A549 (cell line): ENCODE measurements around the gene ZNF443. TPM values are rescaled to one million over a fixed set of nuclear protein-coding genes. Genes with fewer than 3 reads are reported as not detected.
"Not testable (repeated sequence)": the region's sequence is repeated elsewhere in the genome, so short reads cannot be mapped to it uniquely, and the experiment has no call there.

Experiments used
- ATAC-seq, 2 experiments: fragments of 200-7000 bp in 1 of 2; fragments of >200 bp in 1 of 2; cut with Nextera tagmentation in 1 of 2; cut with Tn5 transposase in 1 of 2; 3 replicates each; pipeline versions ENCODE4 v1.8.0 to v1.9.1; 2018 to 2020; ENCODE audit warnings: mild to moderate bottlenecking in 1 of 2, moderate library complexity in 1 of 2
- CTCF ChIA-PET: fragments of 300-600 bp; sonication (Branson Sonifier 250); formaldehyde crosslinking; extraction: SDS; loops from one replicate; lab custom pipeline; 2021; ENCODE audit warnings: antibody characterized with exemption, inconsistent platforms; lab: Yijun Ruan, JAX
- POLR2A ChIA-PET: fragments of 350-600 bp; formaldehyde crosslinking; extraction: SDS; loops from one replicate; lab custom pipeline; 2021; ENCODE audit warnings: antibody characterized with exemption, inconsistent platforms; lab: Yijun Ruan, JAX
- DNase-seq, 2 experiments: peaks; one replicate each; pipeline versions ENCODE4 v3.0.0 to v3.0.0-alpha.2; 2011 to 2016; ENCODE audit warnings: low read depth in 1 of 2, low spot score in 1 of 2
- FAIRE-seq: peaks from 2 replicates; lab custom pipeline; 2011; peaks lifted over from hg19 to GRCh38; lab: Jason Lieb, UNC
- H3K27ac ChIP-seq, 2 experiments: fragments of >200 bp; sonication (Bioruptor Twin); formaldehyde crosslinking; 3 replicates each; pipeline ENCODE4 v1.5.1; 2016 to 2017
- H3K4me1 ChIP-seq: fragments of >200 bp; sonication (Bioruptor Twin); formaldehyde crosslinking; 3 replicates; pipeline ENCODE4 v1.6.1; 2016
- H3K4me2 ChIP-seq: fragments of >200 bp; sonication (Bioruptor Twin); formaldehyde crosslinking; 3 replicates; pipeline ENCODE4 v1.6.1; 2016
- H3K4me3 ChIP-seq: fragments of >200 bp; sonication (Bioruptor Twin); formaldehyde crosslinking; 3 replicates; pipeline ENCODE4 v1.5.1; 2016
- H3K9me3 ChIP-seq: fragments of >200 bp; sonication (Bioruptor Twin); formaldehyde crosslinking; 3 replicates; pipeline ENCODE4 v1.6.1; 2016
- CBX2 ChIP-seq: fragments of 200-600 bp; sonication (generic); IDR thresholded peaks from 2 replicates; pipeline ENCODE4 v1.6.1; 2016; ENCODE audit warnings: low read depth, mild to moderate bottlenecking, borderline replicate concordance
- CBX8 ChIP-seq: fragments of 200-600 bp; sonication (generic); IDR thresholded peaks from 2 replicates; pipeline ENCODE4 v1.6.1; 2016
- EHMT2 ChIP-seq: fragments of 200-600 bp; sonication (generic); IDR thresholded peaks from 2 replicates; pipeline ENCODE4 v1.6.1; 2016; ENCODE audit warnings: antibody characterized with exemption, low read depth, mild to moderate bottlenecking, moderate library complexity
- EP300 ChIP-seq, 2 experiments: fragments of >200 bp; sonication (Bioruptor Twin); formaldehyde crosslinking; IDR thresholded peaks; 2 replicates in 1 of 2; 3 replicates in 1 of 2; pipeline ENCODE4 v1.6.1; 2016 to 2017
- ESRRA ChIP-seq: fragments of 150-350 bp; IDR thresholded peaks from 2 replicates; pipeline ENCODE4 v1.6.1; 2014; ENCODE audit warnings: mild to moderate bottlenecking, low read length, borderline replicate concordance
- JUN ChIP-seq, 2 experiments: fragments of >200 bp; sonication (Bioruptor Twin); formaldehyde crosslinking; IDR thresholded peaks; 2 replicates in 1 of 2; 3 replicates in 1 of 2; pipeline ENCODE4 v1.6.1; 2016 to 2017
- JUNB ChIP-seq: fragments of >200 bp; sonication (Bioruptor Twin); formaldehyde crosslinking; IDR thresholded peaks from 2 replicates; pipeline ENCODE4 v1.6.1; 2016
- MAZ ChIP-seq: fragments of 150-350 bp; IDR thresholded peaks from 2 replicates; pipeline ENCODE4 v1.6.1; 2014; ENCODE audit warnings: antibody characterized with exemption, low read depth, low read length, borderline replicate concordance
- NFE2L2 ChIP-seq: fragments of 150-350 bp; conservative IDR thresholded peaks from 2 replicates; pipeline ENCODE4 v1.6.1; 2014; ENCODE audit warnings: low read length
- POLR2A ChIP-seq: IDR thresholded peaks from 2 replicates; pipeline ENCODE4 v1.6.1; 2012; ENCODE audit warnings: mild to moderate bottlenecking, low read length
- RAD21 ChIP-seq, 2 experiments: fragments of >200 bp in 1 of 2; sonication (Bioruptor Twin) in 1 of 2; formaldehyde crosslinking in 1 of 2; IDR thresholded peaks in 1 of 2; conservative IDR thresholded peaks in 1 of 2; 2 replicates in 1 of 2; 3 replicates in 1 of 2; pipeline ENCODE4 v1.6.1; 2012 to 2018; ENCODE audit warnings: inconsistent platforms in 1 of 2
- RARB ChIP-seq: fragments of 250-450 bp; sonication (Bioruptor Pico); IDR thresholded peaks from 2 replicates; pipeline ENCODE4 v1.8.0; 2021; ENCODE audit warnings: mild to moderate bottlenecking, moderate library complexity
- RFX5 ChIP-seq: fragments of 450-650 bp; IDR thresholded peaks from 2 replicates; pipeline ENCODE4 v1.7.1; 2014; ENCODE audit warnings: antibody characterized with exemption, mild to moderate bottlenecking, moderate library complexity
- SREBF2 ChIP-seq: fragments of 450-650 bp; IDR thresholded peaks from 2 replicates; pipeline ENCODE4 v1.6.1; 2014; ENCODE audit warnings: mild to moderate bottlenecking, moderate library complexity
- TP53 ChIP-seq: fragments of 250-450 bp; sonication (Bioruptor Pico); IDR thresholded peaks from 2 replicates; pipeline ENCODE4 v1.5.0; 2021; ENCODE audit warnings: mild to moderate bottlenecking, moderate library complexity
- ZC3H11A ChIP-seq: fragments of 450-650 bp; IDR thresholded peaks from 2 replicates; pipeline ENCODE4 v1.6.1; 2014; ENCODE audit warnings: antibody characterized with exemption, mild to moderate bottlenecking
- ZNF302 ChIP-seq: fragments of 250-450 bp; sonication (Bioruptor Pico); IDR thresholded peaks from 2 replicates; pipeline ENCODE4 v1.9.0; 2021; ENCODE audit warnings: inconsistent platforms, mild to moderate bottlenecking, moderate library complexity
- WGBS: methylation state at CpG from one replicate; pipeline ENCODE4 v1.1.6; 2017; ENCODE audit errors: missing lambda C conversion rate; 5-methylcytosine and 5-hydroxymethylcytosine counted together
- polyA minus RNA-seq: library from RNA; depleted of rRNA, polyadenylated mRNA; stranded (reverse); fragments of >200 nt; gene quantifications from 2 replicates; pipeline ENCODE4 v1.2.3, GENCODE V29; 2011; rRNA and poly(A)+ RNA removed
- polyA plus RNA-seq, 4 experiments: library from polyadenylated mRNA; depleted of rRNA in 3 of 4; stranded (reverse); fragments of >200 nt; fragmentation: RNase III in 1 of 4; extraction: RNeasy Plus Mini Kit Qiagen cat#74134 plus additional on column Dnase treatment in 1 of 4; gene quantifications; 2 replicates in 3 of 4; 3 replicates in 1 of 4; pipeline ENCODE4 v1.2.3, GENCODE V29; 2011 to 2017
- TF ChIP-seq, protein P1 (sequence below): fragments of >200 bp; sonication (Bioruptor Twin); formaldehyde crosslinking; IDR thresholded peaks from 3 replicates; pipeline ENCODE4 v1.5.1; 2016
- TF ChIP-seq, protein P2 (sequence below): IDR thresholded peaks from 2 replicates; pipeline ENCODE4 v1.6.1; 2012
- TF ChIP-seq, protein P3 (sequence below): fragments of >200 bp; sonication (Bioruptor Twin); formaldehyde crosslinking; IDR thresholded peaks from 3 replicates; pipeline ENCODE4 v1.6.1; 2016
- TF ChIP-seq, protein P4 (sequence below): fragments of 450-650 bp; IDR thresholded peaks from 2 replicates; pipeline ENCODE4 v1.6.1; 2014; ENCODE audit warnings: antibody characterized with exemption
- TF ChIP-seq, protein P5 (sequence below): IDR thresholded peaks from 2 replicates; pipeline ENCODE4 v1.6.1; 2012

The ZNF443 gene
- 1.0 and 1.1 TPM in 2 replicates for polyA plus RNA-seq (2011; rRNA removed)
- 0.19 and 0.30 TPM in 2 replicates for polyA plus RNA-seq (2012; cell fraction: cytosol; rRNA removed)
- 0.23 and 0.34 TPM in 2 replicates for polyA plus RNA-seq (2012; cell fraction: nucleus; rRNA removed)
- 1.0 to 1.1 TPM (median 1.1 TPM) in 3 replicates for polyA plus RNA-seq (2017; fragmentation: RNase III; extraction: RNeasy Plus Mini Kit Qiagen cat#74134 plus additional on column Dnase treatment)
- polyA minus RNA-seq: 0.88 and 0.99 TPM in 2 replicates

DNA sequence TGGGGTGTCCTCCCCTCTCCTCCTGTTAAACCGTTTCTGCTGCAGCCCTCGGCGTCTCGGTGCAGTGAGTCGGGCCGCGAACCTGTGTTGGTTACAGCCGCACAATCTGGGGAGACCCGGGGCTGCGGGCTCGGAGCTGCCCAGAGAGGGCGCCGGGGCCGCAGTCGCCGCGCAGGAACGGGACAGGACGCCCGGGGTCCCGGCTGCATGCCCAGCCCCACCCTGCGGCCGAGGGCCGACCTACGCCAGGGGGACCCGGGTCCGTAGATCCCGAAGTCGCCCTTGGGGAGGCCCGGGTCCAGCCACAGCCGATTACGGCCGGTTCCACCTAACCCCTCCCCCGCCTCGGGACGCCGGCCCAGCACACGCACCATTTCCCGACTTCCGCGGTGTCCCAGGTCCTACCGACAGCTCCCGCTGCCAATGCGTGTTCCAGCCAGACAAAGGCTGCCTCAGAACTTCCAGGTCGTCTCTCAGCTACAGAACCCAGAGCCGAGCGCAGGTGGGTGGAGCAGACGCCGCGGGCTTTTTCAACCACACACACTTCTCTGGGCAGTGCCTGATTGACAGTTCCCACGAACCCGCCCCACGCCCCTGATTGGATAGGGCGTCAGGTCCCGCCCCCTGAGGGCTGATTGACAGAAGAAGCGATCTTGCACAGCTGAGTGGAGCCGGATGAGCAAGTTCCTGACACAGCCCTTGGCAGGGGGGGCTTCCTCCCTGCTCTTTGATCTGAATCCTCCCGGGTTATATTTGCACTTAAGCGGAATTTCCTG, at the start of gene ZNF443:
ZNF443 (minus strand) TSS at position 481 of the 776 bp plus-strand sequence; CDS start at position 374, 107 bp downstream.
- peak within 1 kb of the TSS; percentile 61 to 84 for H3K27ac ChIP-seq
- no peak for FAIRE-seq
- ATAC-seq: peak; percentile 98 to 99

DNA sequence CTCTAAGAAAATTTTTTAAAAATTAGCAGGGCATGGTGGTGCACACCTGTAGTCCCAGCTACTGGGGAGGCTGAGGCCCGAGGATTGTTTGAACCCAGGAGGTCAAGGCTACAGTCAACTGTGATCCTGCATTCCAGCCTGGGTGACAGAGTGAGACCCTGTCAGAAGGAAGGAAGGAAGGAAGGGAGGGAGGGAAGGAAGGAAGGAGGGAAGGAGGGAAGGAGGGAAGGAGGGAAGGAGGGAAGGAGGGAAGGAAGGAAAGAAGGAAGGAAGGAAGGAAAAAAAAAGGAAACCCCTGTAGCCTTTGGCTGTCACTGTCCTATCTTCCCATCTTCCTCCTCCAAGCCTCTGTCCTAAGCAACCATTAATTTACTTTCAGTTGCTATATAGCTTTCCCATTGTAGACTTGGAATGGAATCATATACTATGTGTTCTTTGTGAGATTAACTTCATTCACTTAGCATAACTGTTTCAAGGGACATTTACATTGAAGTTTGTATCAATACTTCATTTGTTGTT, 45.5 kb upstream of the ZNF443 start:
- CTCF ChIA-PET, H3K4me2 ChIP-seq, POLR2A ChIA-PET, H3K27ac ChIP-seq, H3K4me3 ChIP-seq, H3K4me1 ChIP-seq, ATAC-seq, FAIRE-seq, H3K9me3 ChIP-seq, DNase-seq: not testable (repeated sequence)
- WGBS: no CpG with 5 or more reads among the region's 1 CpG

More for the DNA sequence above, at the start of gene ZNF443:
- Histone ChIP-seq H3K9me3 (no peaks in the 10 kb centered on the region), H3K4me3 (peak within 1 kb of the TSS; percentile 60), H3K4me2 (peak within 1 kb of the TSS; percentile 75), H3K4me1 (no peaks in the 10 kb centered on the region)
- CTCF ChIA-PET: no interaction called here
- peak; percentile 25 to 95 for DNase-seq
- 0% methylated on average over 3 of the region's 59 CpGs for WGBS
- POLR2A ChIA-PET: interaction anchor here (0.6 to 1.0 kb wide), 2 partner anchors 146 to 170 kb away, joined by 3 read pairs; partner anchors contain the start of genes ZNF44, ZNF490 and ZNF791
- TF ChIP-seq, protein P1, sequence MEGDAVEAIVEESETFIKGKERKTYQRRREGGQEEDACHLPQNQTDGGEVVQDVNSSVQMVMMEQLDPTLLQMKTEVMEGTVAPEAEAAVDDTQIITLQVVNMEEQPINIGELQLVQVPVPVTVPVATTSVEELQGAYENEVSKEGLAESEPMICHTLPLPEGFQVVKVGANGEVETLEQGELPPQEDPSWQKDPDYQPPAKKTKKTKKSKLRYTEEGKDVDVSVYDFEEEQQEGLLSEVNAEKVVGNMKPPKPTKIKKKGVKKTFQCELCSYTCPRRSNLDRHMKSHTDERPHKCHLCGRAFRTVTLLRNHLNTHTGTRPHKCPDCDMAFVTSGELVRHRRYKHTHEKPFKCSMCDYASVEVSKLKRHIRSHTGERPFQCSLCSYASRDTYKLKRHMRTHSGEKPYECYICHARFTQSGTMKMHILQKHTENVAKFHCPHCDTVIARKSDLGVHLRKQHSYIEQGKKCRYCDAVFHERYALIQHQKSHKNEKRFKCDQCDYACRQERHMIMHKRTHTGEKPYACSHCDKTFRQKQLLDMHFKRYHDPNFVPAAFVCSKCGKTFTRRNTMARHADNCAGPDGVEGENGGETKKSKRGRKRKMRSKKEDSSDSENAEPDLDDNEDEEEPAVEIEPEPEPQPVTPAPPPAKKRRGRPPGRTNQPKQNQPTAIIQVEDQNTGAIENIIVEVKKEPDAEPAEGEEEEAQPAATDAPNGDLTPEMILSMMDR: no peak
- TF ChIP-seq, protein P2, sequence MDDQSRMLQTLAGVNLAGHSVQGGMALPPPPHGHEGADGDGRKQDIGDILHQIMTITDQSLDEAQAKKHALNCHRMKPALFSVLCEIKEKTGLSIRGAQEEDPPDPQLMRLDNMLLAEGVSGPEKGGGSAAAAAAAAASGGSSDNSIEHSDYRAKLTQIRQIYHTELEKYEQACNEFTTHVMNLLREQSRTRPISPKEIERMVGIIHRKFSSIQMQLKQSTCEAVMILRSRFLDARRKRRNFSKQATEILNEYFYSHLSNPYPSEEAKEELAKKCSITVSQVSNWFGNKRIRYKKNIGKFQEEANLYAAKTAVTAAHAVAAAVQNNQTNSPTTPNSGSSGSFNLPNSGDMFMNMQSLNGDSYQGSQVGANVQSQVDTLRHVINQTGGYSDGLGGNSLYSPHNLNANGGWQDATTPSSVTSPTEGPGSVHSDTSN: peak; percentile 77
- TF ChIP-seq, all 56 proteins: peak for 1

DNA sequence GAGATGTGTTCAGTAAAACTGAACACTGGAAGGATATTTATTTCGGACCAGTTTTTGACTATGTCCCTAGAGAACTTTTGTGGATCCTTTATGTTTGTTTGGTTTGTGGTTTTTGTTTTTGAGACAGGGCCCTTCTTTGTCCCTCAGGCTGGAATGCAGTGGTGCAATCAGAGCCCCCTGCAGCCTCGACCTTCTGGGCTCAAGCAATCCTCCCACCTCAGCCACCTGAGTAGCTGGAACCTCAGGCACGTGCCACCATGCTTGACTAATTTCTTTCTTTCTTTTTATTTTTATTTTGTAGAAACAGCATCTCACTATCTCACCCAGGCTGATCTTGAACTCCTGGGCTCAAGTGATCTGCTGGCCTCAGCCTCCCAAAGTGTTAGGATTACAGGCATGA, 44.8 kb upstream of the ZNF443 start:
- FAIRE-seq (no peak), ATAC-seq (no peak), DNase-seq (no peak)
- Histone ChIP-seq H3K4me1 (no peaks in the 10 kb centered on the region), H3K27ac (no peak overlapping the region), H3K9me3 (no peaks in the 10 kb centered on the region), H3K4me2 (no peak overlapping the region), H3K4me3 (no peak overlapping the region)
- CTCF ChIA-PET: no interaction called here
- WGBS: 8% methylated on average over 3 of the region's 3 CpGs
- POLR2A ChIA-PET: no interaction called here
- TF ChIP-seq TP53: no peak
- TF ChIP-seq RFX5: no peak
- no peak for TF ChIP-seq EHMT2
- no peak for TF ChIP-seq ESRRA
- TF ChIP-seq SREBF2: no peak

DNA sequence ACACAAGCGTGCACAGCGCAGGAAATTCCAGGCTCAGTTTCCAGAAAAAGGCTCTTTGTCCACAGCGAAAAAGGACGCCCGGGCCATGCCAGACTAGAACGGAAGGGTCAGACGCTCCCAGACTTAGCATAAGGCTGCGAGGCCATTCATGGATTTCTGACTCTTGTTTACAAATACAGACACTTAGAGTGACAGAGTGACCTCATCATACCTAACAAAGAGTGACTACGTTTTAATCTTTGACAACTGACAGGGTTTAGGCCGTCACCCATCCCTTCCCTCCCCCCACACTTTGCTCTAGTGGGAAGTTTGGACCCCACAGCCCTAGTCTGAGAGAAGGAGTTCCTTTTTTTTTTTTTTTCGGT, 44.2 kb upstream of the ZNF443 start:
- no peak for DNase-seq
- H3K27ac ChIP-seq: no peak overlapping the region
- CTCF ChIA-PET: no interaction called here
- no peaks in the 10 kb centered on the region for H3K4me1 ChIP-seq
- POLR2A ChIA-PET: no interaction called here
- H3K4me2 ChIP-seq: no peak overlapping the region
- 11% methylated on average over 9 of the region's 11 CpGs for WGBS
- H3K9me3 ChIP-seq: no peaks in the 10 kb centered on the region
- no peak for ATAC-seq
- no peak overlapping the region for H3K4me3 ChIP-seq
- FAIRE-seq: no peak
- TF ChIP-seq JUNB (no peak), POLR2A (no peak), MAZ (no peak), CBX2 (no peak), RARB (CRISPR knock-in tag) (no peak), ZNF302 (CRISPR knock-in tag) (no peak), JUN (IDR thresholded peaks at IDR 0.05) (no peak), RAD21 (conservative IDR thresholded peaks at IDR 0.05 in 1 of 2, IDR thresholded peaks at IDR 0.05 in 1 of 2) (no peak), CBX8 (no peak), ZC3H11A (no peak), NFE2L2 (no peak), EP300 (IDR thresholded peaks at IDR 0.05) (no peak)
- TF ChIP-seq, protein P3, sequence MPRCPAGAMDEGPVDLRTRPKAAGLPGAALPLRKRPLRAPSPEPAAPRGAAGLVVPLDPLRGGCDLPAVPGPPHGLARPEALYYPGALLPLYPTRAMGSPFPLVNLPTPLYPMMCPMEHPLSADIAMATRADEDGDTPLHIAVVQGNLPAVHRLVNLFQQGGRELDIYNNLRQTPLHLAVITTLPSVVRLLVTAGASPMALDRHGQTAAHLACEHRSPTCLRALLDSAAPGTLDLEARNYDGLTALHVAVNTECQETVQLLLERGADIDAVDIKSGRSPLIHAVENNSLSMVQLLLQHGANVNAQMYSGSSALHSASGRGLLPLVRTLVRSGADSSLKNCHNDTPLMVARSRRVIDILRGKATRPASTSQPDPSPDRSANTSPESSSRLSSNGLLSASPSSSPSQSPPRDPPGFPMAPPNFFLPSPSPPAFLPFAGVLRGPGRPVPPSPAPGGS: no peak
- TF ChIP-seq, protein P4, sequence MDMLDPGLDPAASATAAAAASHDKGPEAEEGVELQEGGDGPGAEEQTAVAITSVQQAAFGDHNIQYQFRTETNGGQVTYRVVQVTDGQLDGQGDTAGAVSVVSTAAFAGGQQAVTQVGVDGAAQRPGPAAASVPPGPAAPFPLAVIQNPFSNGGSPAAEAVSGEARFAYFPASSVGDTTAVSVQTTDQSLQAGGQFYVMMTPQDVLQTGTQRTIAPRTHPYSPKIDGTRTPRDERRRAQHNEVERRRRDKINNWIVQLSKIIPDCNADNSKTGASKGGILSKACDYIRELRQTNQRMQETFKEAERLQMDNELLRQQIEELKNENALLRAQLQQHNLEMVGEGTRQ: no peak
- TF ChIP-seq, protein P5, sequence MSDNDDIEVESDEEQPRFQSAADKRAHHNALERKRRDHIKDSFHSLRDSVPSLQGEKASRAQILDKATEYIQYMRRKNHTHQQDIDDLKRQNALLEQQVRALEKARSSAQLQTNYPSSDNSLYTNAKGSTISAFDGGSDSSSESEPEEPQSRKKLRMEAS: no peak
